RWPE2 (cell line): ENCODE data around the gene TMEM129.

ENCODE experiments used
- ATAC-seq: fragments of 200-7000 bp; cut with Tn5 transposase; 3 replicates; pipeline ENCODE4 v1.9.1; 2021; ENCODE audit warnings: low read depth
- DNase-seq: peaks from one replicate; pipeline ENCODE4 v3.0.0-alpha.2; 2020; ENCODE audit warnings: low spot score
- H3K27ac ChIP-seq: fragments of 450-650 bp; 2 replicates; pipeline ENCODE4 v1.5.1; 2017; ENCODE audit warnings: mild to moderate bottlenecking; ENCODE audit not compliant: poor library complexity, severe bottlenecking
- H3K27me3 ChIP-seq: fragments of 250-450 bp; sonication (Bioruptor Pico); 2 replicates; pipeline ENCODE4 v1.5.1; 2021; ENCODE audit warnings: mild to moderate bottlenecking, moderate library complexity; ENCODE audit not compliant: insufficient read depth, poor library complexity, severe bottlenecking
- H3K36me3 ChIP-seq: fragments of 250-450 bp; sonication (Bioruptor Pico); 2 replicates; pipeline ENCODE4 v1.5.1; 2020; ENCODE audit warnings: low read depth, mild to moderate bottlenecking, moderate library complexity
- H3K4me1 ChIP-seq: fragments of 250-450 bp; sonication (Bioruptor Pico); 2 replicates; pipeline ENCODE4 v1.5.1; 2021; ENCODE audit warnings: mild to moderate bottlenecking, moderate library complexity; ENCODE audit not compliant: insufficient read depth, poor library complexity, severe bottlenecking
- H3K4me3 ChIP-seq: fragments of 250-450 bp; sonication (Bioruptor Pico); 2 replicates; pipeline ENCODE4 v1.5.1; 2021; ENCODE audit warnings: mild to moderate bottlenecking, moderate library complexity; ENCODE audit not compliant: severe bottlenecking
- H3K9me3 ChIP-seq: fragments of 250-450 bp; sonication (Bioruptor Pico); 2 replicates; pipeline ENCODE4 v1.5.1; 2021; ENCODE audit warnings: mild to moderate bottlenecking, moderate library complexity; ENCODE audit not compliant: severe bottlenecking
- CTCF ChIP-seq: fragments of 450-650 bp; IDR thresholded peaks from one replicate; pipeline ENCODE4 v1.5.1; 2017; ENCODE audit warnings: mild to moderate bottlenecking, moderate library complexity; ENCODE audit not compliant: poor library complexity, severe bottlenecking

TMEM129 gene

GRCh38 chr4:1666391-1666790 is 54.7 kb downstream of the TMEM129 start:
- no peaks in the 10 kb centered on the region for H3K27me3 ChIP-seq
- H3K36me3 ChIP-seq: no peaks in the 10 kb centered on the region
- ATAC-seq (no peak), DNase-seq (no peak)
- H3K4me1 ChIP-seq: no peaks in the 10 kb centered on the region
- no peak for TF ChIP-seq CTCF
- no peaks in the 10 kb centered on the region for H3K9me3 ChIP-seq
- no peak overlapping the region for H3K4me3 ChIP-seq
- H3K27ac ChIP-seq: no peak overlapping the region
